Activated CD4-positive, alpha-beta memory T cell treated with anti-CD3 and anti-CD28 coated beads, Interleukin-2, amount 10 ng/mL, durations not matched to agents 7 days and 5 days (primary cell): ENCODE data around the gene TMX1. TPM values are rescaled to one million over a fixed set of nuclear protein-coding genes. Genes with fewer than 3 reads are reported as not detected.
"Not testable (repeated sequence)": the region's sequence is repeated elsewhere in the genome, so short reads cannot be mapped to it uniquely, and the experiment has no call there.

Experiments used
- CTCF ChIA-PET: fragments of 350-600 bp; sonication (Branson Sonifier 250); formaldehyde crosslinking; loops from one replicate; lab custom pipeline; 2021; ENCODE audit warnings: antibody characterized with exemption, inconsistent platforms; lab: Charles Lee
- POLR2A ChIA-PET: fragments of 350-600 bp; sonication (Branson Sonifier 250); formaldehyde crosslinking; loops from one replicate; lab custom pipeline; 2021; ENCODE audit warnings: antibody characterized with exemption; lab: Charles Lee
- DNase-seq: peaks from one replicate; pipeline ENCODE4 v3.0.0-alpha.2; 2020
- H3K27ac Mint-ChIP-seq: one replicate; pipeline ENCODE4 v1.8.0; 2021; ENCODE audit warnings: mild to moderate bottlenecking, mixed read lengths
- H3K27me3 Mint-ChIP-seq: one replicate; pipeline ENCODE4 v1.8.0; 2021; ENCODE audit warnings: mixed read lengths
- H3K36me3 Mint-ChIP-seq: one replicate; pipeline ENCODE4 v1.8.0; 2021; ENCODE audit warnings: low read depth, mixed read lengths
- H3K4me1 Mint-ChIP-seq: one replicate; pipeline ENCODE4 v1.8.0; 2021; ENCODE audit warnings: mixed read lengths
- H3K4me3 Mint-ChIP-seq: one replicate; pipeline ENCODE4 v1.8.0; 2021; ENCODE audit warnings: mild to moderate bottlenecking, mixed read lengths
- H3K9me3 Mint-ChIP-seq: one replicate; pipeline ENCODE4 v1.8.0; 2021; ENCODE audit warnings: mixed read lengths
- total RNA-seq, 2 experiments: library from RNA; stranded (reverse); gene quantifications; one replicate each; pipeline ENCODE4 v1.2.3, GENCODE V29; 2021

TMX1 gene
- total RNA-seq, 2 experiments from 2014 or later: 58.8 to 63.7 TPM

GRCh38 chr14:51219473-51220448, 20.3 kb upstream of the TMX1 start:
- POLR2A ChIA-PET: no interaction called here
- Mint-ChIP-seq H3K36me3 (no peaks in the 10 kb centered on the region), H3K27me3 (peaks cover 2% of the 10 kb centered on the region), H3K27ac (no peak overlapping the region), H3K4me3 (no peak overlapping the region), H3K4me1 (no peaks in the 10 kb centered on the region), H3K9me3 (peaks cover 2% of the 10 kb centered on the region)
- no peak for DNase-seq
- CTCF ChIA-PET: interaction anchor here (0.8 to 0.9 kb wide), 2 partner anchors 9 to 11 kb away, joined by 3 read pairs; no protein-coding TSS in a partner anchor

GRCh38 chr14:51223463-51223862, 16.6 kb upstream of the TMX1 start:
- H3K9me3 Mint-ChIP-seq, H3K27me3 Mint-ChIP-seq, POLR2A ChIA-PET, DNase-seq, H3K27ac Mint-ChIP-seq, H3K4me1 Mint-ChIP-seq, H3K36me3 Mint-ChIP-seq, H3K4me3 Mint-ChIP-seq, CTCF ChIA-PET: not testable (repeated sequence)

GRCh38 chr14:51224551-51224950, 15.5 kb upstream of the TMX1 start:
- DNase-seq: no peak
- no peak overlapping the region for H3K4me3 Mint-ChIP-seq
- POLR2A ChIA-PET: no interaction called here
- H3K27ac Mint-ChIP-seq: no peak overlapping the region
- H3K27me3 Mint-ChIP-seq: no peaks in the 10 kb centered on the region
- no peaks in the 10 kb centered on the region for H3K36me3 Mint-ChIP-seq
- H3K9me3 Mint-ChIP-seq: peaks cover 2% of the 10 kb centered on the region
- no peaks in the 10 kb centered on the region for H3K4me1 Mint-ChIP-seq
- CTCF ChIA-PET: no interaction called here

- CTCF ChIA-PET: no interaction called here
- H3K36me3 Mint-ChIP-seq: no peaks in the 10 kb centered on the region
- no peaks in the 10 kb centered on the region for H3K27me3 Mint-ChIP-seq
- no peaks in the 10 kb centered on the region for H3K4me1 Mint-ChIP-seq
- no peak for DNase-seq
- POLR2A ChIA-PET: no interaction called here
- H3K4me3 Mint-ChIP-seq: no peak overlapping the region
- peaks cover 2% of the 10 kb centered on the region for H3K9me3 Mint-ChIP-seq
- H3K27ac Mint-ChIP-seq: no peak overlapping the region
These were observed 14.3 kb upstream of the TMX1 start for GRCh38 chr14:51225751-51226150.

GRCh38 chr14:51228391-51228790, 11.7 kb upstream of the TMX1 start:
- POLR2A ChIA-PET: no interaction called here
- Mint-ChIP-seq H3K4me1 (no peaks in the 10 kb centered on the region), H3K27me3 (peaks cover 2% of the 10 kb centered on the region), H3K36me3 (no peaks in the 10 kb centered on the region), H3K9me3 (peaks cover 2% of the 10 kb centered on the region), H3K27ac (no peak overlapping the region), H3K4me3 (no peak overlapping the region)
- DNase-seq: no peak
- CTCF ChIA-PET: no interaction called here

- H3K27ac Mint-ChIP-seq: no peak overlapping the region
- CTCF ChIA-PET: interaction anchor here (0.8 kb wide), 1 partner anchor 10 kb away, joined by 3 read pairs; no protein-coding TSS in a partner anchor
- POLR2A ChIA-PET: no interaction called here
- DNase-seq: no peak
- H3K27me3 Mint-ChIP-seq: peaks cover 2% of the 10 kb centered on the region
- no peaks in the 10 kb centered on the region for H3K9me3 Mint-ChIP-seq
- no peak overlapping the region for H3K4me3 Mint-ChIP-seq
- no peaks in the 10 kb centered on the region for H3K4me1 Mint-ChIP-seq
- H3K36me3 Mint-ChIP-seq: no peaks in the 10 kb centered on the region
These were observed 11.2 kb upstream of the TMX1 start for GRCh38 chr14:51228890-51229289.

- ChIA-PET CTCF (no interaction called here), POLR2A (no interaction called here)
- Mint-ChIP-seq H3K4me1 (peaks cover 5% of the 10 kb centered on the region), H3K4me3 (no peak overlapping the region), H3K9me3 (no peaks in the 10 kb centered on the region), H3K27ac (no peak overlapping the region), H3K36me3 (no peaks in the 10 kb centered on the region), H3K27me3 (peaks cover 2% of the 10 kb centered on the region)
- DNase-seq: no peak
These were observed 3.7 kb upstream of the TMX1 start for GRCh38 chr14:51236314-51236713.

- DNase-seq: no peak
- ChIA-PET POLR2A (interaction anchor here (1.7 kb wide), 1 partner anchor 58 kb away, joined by 3 read pairs; no protein-coding TSS in a partner anchor), CTCF (no interaction called here)
- H3K9me3 Mint-ChIP-seq: no peaks in the 10 kb centered on the region
- H3K4me1 Mint-ChIP-seq: peaks cover 24% of the 10 kb centered on the region
- H3K27ac Mint-ChIP-seq: no peak overlapping the region
- H3K36me3 Mint-ChIP-seq: peaks cover 22% of the 10 kb centered on the region
- no peak overlapping the region for H3K4me3 Mint-ChIP-seq
- no peaks in the 10 kb centered on the region for H3K27me3 Mint-ChIP-seq
These were observed 845 bp downstream of the TMX1 start for GRCh38 chr14:51240804-51241380.

GRCh38 chr14:51242545-51243490, 2.8 kb downstream of the TMX1 start:
- Mint-ChIP-seq H3K36me3 (peaks cover 30% of the 10 kb centered on the region), H3K4me3 (no peak overlapping the region), H3K27ac (peak overlapping the region; percentile 33)

GRCh38 chr14:51244591-51244990, 4.5 kb downstream of the TMX1 start:
- no peak overlapping the region for H3K27ac Mint-ChIP-seq
- H3K4me1 Mint-ChIP-seq: peaks cover 25% of the 10 kb centered on the region
- DNase-seq: no peak
- H3K36me3 Mint-ChIP-seq: peaks cover 44% of the 10 kb centered on the region
- no peaks in the 10 kb centered on the region for H3K9me3 Mint-ChIP-seq
- CTCF ChIA-PET: no interaction called here
- no peaks in the 10 kb centered on the region for H3K27me3 Mint-ChIP-seq
- POLR2A ChIA-PET: no interaction called here
- H3K4me3 Mint-ChIP-seq: no peak overlapping the region

More at GRCh38 chr14:51242545-51243490, 2.8 kb downstream of the TMX1 start:
- CTCF ChIA-PET: no interaction called here
- DNase-seq: no peak
- Mint-ChIP-seq H3K27me3 (no peaks in the 10 kb centered on the region), H3K4me1 (peaks cover 30% of the 10 kb centered on the region), H3K9me3 (no peaks in the 10 kb centered on the region)
- POLR2A ChIA-PET: interaction anchor here (1.0 kb wide), 1 partner anchor 582 kb away, joined by 3 read pairs; no protein-coding TSS in a partner anchor

- H3K4me1 Mint-ChIP-seq: peaks cover 25% of the 10 kb centered on the region
- H3K27ac Mint-ChIP-seq: peak overlapping the region; percentile 5
- H3K4me3 Mint-ChIP-seq: no peak overlapping the region
- POLR2A ChIA-PET: interaction anchor here (0.8 to 1.0 kb wide), 2 partner anchors 9 to 152 kb away, joined by 3 read pairs; no protein-coding TSS in a partner anchor
- CTCF ChIA-PET: no interaction called here
- no peak for DNase-seq
- H3K9me3 Mint-ChIP-seq: no peaks in the 10 kb centered on the region
- no peaks in the 10 kb centered on the region for H3K27me3 Mint-ChIP-seq
- H3K36me3 Mint-ChIP-seq: peaks cover 58% of the 10 kb centered on the region
These were observed 6.0 kb downstream of the TMX1 start for GRCh38 chr14:51246032-51246431.

- ChIA-PET POLR2A (no interaction called here), CTCF (no interaction called here)
- Mint-ChIP-seq H3K36me3 (peaks cover 70% of the 10 kb centered on the region), H3K4me1 (peaks cover 28% of the 10 kb centered on the region), H3K9me3 (no peaks in the 10 kb centered on the region), H3K27me3 (no peaks in the 10 kb centered on the region), H3K27ac (no peak overlapping the region), H3K4me3 (no peak overlapping the region)
- DNase-seq: no peak
These were observed 8.3 kb downstream of the TMX1 start for GRCh38 chr14:51248016-51248987.
